ENCODE results near the gene STMN1.

Gene STMN1

GRCh38 chr1:25927521-25928265 lies 21.5 kb upstream of the STMN1 start:
- ATAC-seq (no peak), DNase-seq (ENCODE audit: low spot score in 2 of 2) (no peak)
- Mint-ChIP-seq H3K27ac (peak overlapping the region; percentile 50), H3K36me3 (no peaks in the 10 kb centered on the region), H3K4me1 (peaks cover 7% of the 10 kb centered on the region), H3K4me3 (no peak overlapping the region), H3K9me3 (no peaks in the 10 kb centered on the region)

- DNase-seq (ENCODE audit: low spot score in 2 of 2) = no peak
- Mint-ChIP-seq H3K4me1 (peaks cover 14% of the 10 kb centered on the region), H3K4me3 (no peak overlapping the region), H3K9me3 (no peaks in the 10 kb centered on the region), H3K36me3 (no peaks in the 10 kb centered on the region), H3K27ac (peak overlapping the region; percentile 50)
- ATAC-seq = no peak
These were observed 20.7 kb upstream of the STMN1 start for GRCh38 chr1:25926731-25927496.

GRCh38 chr1:25924454-25924853 lies 18.2 kb upstream of the STMN1 start:
- Mint-ChIP-seq H3K9me3 (no peaks in the 10 kb centered on the region), H3K4me1 (peaks cover 15% of the 10 kb centered on the region), H3K4me3 (no peak overlapping the region), H3K36me3 (no peaks in the 10 kb centered on the region), H3K27ac (no peak overlapping the region)
- ATAC-seq = no peak
- no peak for DNase-seq (ENCODE audit: low spot score in 2 of 2)

GRCh38 chr1:25922971-25923552 lies 16.8 kb upstream of the STMN1 start:
- peak; percentile 9 to 64 for DNase-seq (ENCODE audit: low spot score in 2 of 2)
- Mint-ChIP-seq H3K9me3 (no peaks in the 10 kb centered on the region), H3K4me1 (peaks cover 21% of the 10 kb centered on the region), H3K27ac (peak overlapping the region; percentile 56), H3K4me3 (peak overlapping the region; percentile 77), H3K36me3 (no peaks in the 10 kb centered on the region)
- ATAC-seq = peak; percentile 52

GRCh38 chr1:25922056-25922970 lies 16.1 kb upstream of the STMN1 start:
- DNase-seq (ENCODE audit: low spot score in 2 of 2) = peak; percentile 26 to 62
- H3K36me3 Mint-ChIP-seq = no peaks in the 10 kb centered on the region
- peaks cover 28% of the 10 kb centered on the region for H3K4me1 Mint-ChIP-seq
- ATAC-seq = peak; percentile 84
- peak overlapping the region; percentile 69 for H3K27ac Mint-ChIP-seq
- no peaks in the 10 kb centered on the region for H3K9me3 Mint-ChIP-seq
- peak overlapping the region; percentile 77 for H3K4me3 Mint-ChIP-seq

GRCh38 chr1:25918615-25919014 lies 12.4 kb upstream of the STMN1 start:
- no peak for ATAC-seq
- Mint-ChIP-seq H3K4me3 (no peak overlapping the region), H3K36me3 (no peaks in the 10 kb centered on the region), H3K9me3 (no peaks in the 10 kb centered on the region), H3K27ac (no peak overlapping the region), H3K4me1 (peaks cover 21% of the 10 kb centered on the region)
- DNase-seq (ENCODE audit: low spot score in 2 of 2) = no peak

GRCh38 chr1:25917996-25918395 lies 11.8 kb upstream of the STMN1 start:
- peak; percentile 67 for ATAC-seq
- no peaks in the 10 kb centered on the region for H3K9me3 Mint-ChIP-seq
- no peaks in the 10 kb centered on the region for H3K36me3 Mint-ChIP-seq
- peak overlapping the region; percentile 44 for H3K27ac Mint-ChIP-seq
- peaks cover 21% of the 10 kb centered on the region for H3K4me1 Mint-ChIP-seq
- no peak overlapping the region for H3K4me3 Mint-ChIP-seq
- DNase-seq (ENCODE audit: low spot score in 2 of 2) = no peak

- Mint-ChIP-seq H3K36me3 (no peaks in the 10 kb centered on the region), H3K4me3 (no peak overlapping the region), H3K27ac (peak overlapping the region; percentile 18), H3K9me3 (no peaks in the 10 kb centered on the region), H3K4me1 (peaks cover 13% of the 10 kb centered on the region)
- no peak for DNase-seq (ENCODE audit: low spot score in 2 of 2)
- ATAC-seq = no peak
These were observed 10.2 kb upstream of the STMN1 start for GRCh38 chr1:25916460-25916859.

- Mint-ChIP-seq H3K27ac (no peak overlapping the region), H3K9me3 (no peaks in the 10 kb centered on the region), H3K4me3 (no peak overlapping the region), H3K4me1 (peaks cover 13% of the 10 kb centered on the region), H3K36me3 (no peaks in the 10 kb centered on the region)
- DNase-seq (ENCODE audit: low spot score in 2 of 2) = no peak
- ATAC-seq = no peak
These were observed 8.1 kb upstream of the STMN1 start for GRCh38 chr1:25914074-25914995.

GRCh38 chr1:25913206-25913605 lies 7.0 kb upstream of the STMN1 start:
- H3K4me1 Mint-ChIP-seq = peaks cover 8% of the 10 kb centered on the region
- H3K4me3 Mint-ChIP-seq = no peak overlapping the region
- H3K36me3 Mint-ChIP-seq = no peaks in the 10 kb centered on the region
- ATAC-seq (no peak), DNase-seq (ENCODE audit: low spot score in 2 of 2) (no peak)
- H3K9me3 Mint-ChIP-seq = no peaks in the 10 kb centered on the region
- no peak overlapping the region for H3K27ac Mint-ChIP-seq

- Mint-ChIP-seq H3K4me1 (peaks cover 3% of the 10 kb centered on the region), H3K36me3 (no peaks in the 10 kb centered on the region), H3K4me3 (no peak overlapping the region), H3K9me3 (no peaks in the 10 kb centered on the region), H3K27ac (no peak overlapping the region)
- ATAC-seq (no peak), DNase-seq (ENCODE audit: low spot score in 2 of 2) (no peak)
These were observed 6.0 kb upstream of the STMN1 start for GRCh38 chr1:25912076-25912831.

GRCh38 chr1:25911162-25911561 lies 4.9 kb upstream of the STMN1 start:
- Mint-ChIP-seq H3K4me3 (no peak overlapping the region), H3K9me3 (no peaks in the 10 kb centered on the region), H3K4me1 (peaks cover 12% of the 10 kb centered on the region), H3K36me3 (peaks cover 10% of the 10 kb centered on the region), H3K27ac (no peak overlapping the region)
- ATAC-seq (no peak), DNase-seq (ENCODE audit: low spot score in 2 of 2) (no peak)

- ATAC-seq (no peak), DNase-seq (ENCODE audit: low spot score in 2 of 2) (no peak)
- H3K27ac Mint-ChIP-seq = no peak overlapping the region
- peaks cover 30% of the 10 kb centered on the region for H3K36me3 Mint-ChIP-seq
- no peak overlapping the region for H3K4me3 Mint-ChIP-seq
- H3K4me1 Mint-ChIP-seq = peaks cover 22% of the 10 kb centered on the region
- no peaks in the 10 kb centered on the region for H3K9me3 Mint-ChIP-seq
These were observed 2.8 kb upstream of the STMN1 start for GRCh38 chr1:25909040-25909439.
